Kidney (tissue), 14 donors: Measurements from ENCODE around the gene AFF3. TPM values are rescaled to one million over a fixed set of nuclear protein-coding genes. Genes with fewer than 3 reads are reported as not detected.

Experiments used
- DNase-seq, 5 donors: peaks; one replicate each; pipeline ENCODE4 v3.0.0-alpha.2; 2013 to 2020
- FAIRE-seq: peaks from 2 replicates; lab custom pipeline; 2012; peaks lifted over from hg19 to GRCh38; lab: Jason Lieb, UNC
- H3K27ac ChIP-seq, 2 donors: one replicate each; pipeline ENCODE4 v1.7.0; 2013; ENCODE audit warnings: low read depth in 2 of 2, low read length in 2 of 2, inconsistent platforms in 1 of 2
- H3K27me3 ChIP-seq: one replicate; pipeline ENCODE4 v1.7.1; 2013; ENCODE audit warnings: low read length, inconsistent platforms; ENCODE audit not compliant: control insufficient read depth, insufficient read depth
- H3K36me3 ChIP-seq, 3 donors: one replicate each; pipeline versions ENCODE4 v1.7.0 to v1.7.1; 2013; ENCODE audit warnings: low read length in 3 of 3, control low read depth in 1 of 3, inconsistent platforms in 1 of 3; ENCODE audit not compliant: insufficient read depth in 3 of 3, control insufficient read depth in 2 of 3
- H3K4me1 ChIP-seq, 3 donors: one replicate each; pipeline versions ENCODE4 v1.7.0 to v1.7.1; 2013; ENCODE audit warnings: low read length in 3 of 3, inconsistent platforms in 1 of 3, low read depth in 1 of 3; ENCODE audit not compliant: control insufficient read depth in 2 of 3, insufficient read depth in 2 of 3
- H3K4me3 ChIP-seq, 3 donors: one replicate each; pipeline versions ENCODE4 v1.7.0 to v1.8.1; 2013; ENCODE audit warnings: low read length in 3 of 3, control low read depth in 1 of 3, inconsistent platforms in 1 of 3
- H3K9ac ChIP-seq, 3 donors: one replicate each; pipeline versions ENCODE4 v1.7.0 to v1.7.1; 2013; ENCODE audit warnings: low read length in 3 of 3, control low read depth in 1 of 3, inconsistent platforms in 1 of 3
- H3K9me3 ChIP-seq, 3 donors: one replicate each; pipeline versions ENCODE4 v1.7.0 to v1.7.1; 2013; ENCODE audit warnings: low read length in 3 of 3, control low read depth in 1 of 3, inconsistent platforms in 1 of 3; ENCODE audit not compliant: control insufficient read depth in 2 of 3, insufficient read depth in 1 of 3
- CTCF ChIP-seq: IDR thresholded peaks from 3 replicates; pipeline ENCODE4 v1.5.1; 2012; ENCODE audit warnings: mild to moderate bottlenecking, moderate library complexity, borderline replicate concordance; ENCODE audit not compliant: insufficient read depth; ENCODE audit errors: extremely low read depth
- intact Hi-C: fragments of 100-400 bp; cut with DNase I; formaldehyde crosslinking; loops from one replicate; pipeline ENCODE4 v1.11.1; 2022
- polyA plus RNA-seq: library from polyadenylated mRNA; stranded (reverse); fragments of 350-450 nt; fragmentation: Illumina TruSeq; extraction: RNeasy Lipid Tissue Mini Kit (QIAGEN cat#74804); gene quantifications from one replicate; pipeline ENCODE4 v1.2.3, GENCODE V29; 2014; ENCODE audit warnings: low read depth, low replicate concordance; ENCODE audit not compliant: insufficient read depth
- total RNA-seq: library from RNA; stranded (reverse); fragmentation: NEBNext Ultra II Directional; extraction: Animal tissue kit (Norgen Biotek cat#: 25700); gene quantifications from one replicate; pipeline ENCODE4 v1.2.1, GENCODE V29; 2021
- donor health status: control.
- donor health status: control.
- donor health status: control.
- donor health status: control.
- donor health status: control.
- donor health status: DM: yes; HTN: yes; CAD: no.
- donor health status: Normal renal cell carcinoma (clear cell type).

AFF3 gene
- total and polyA plus RNA-seq, 2 donors from 2014 or later, result 0.65 to 11.0 TPM

DNA sequence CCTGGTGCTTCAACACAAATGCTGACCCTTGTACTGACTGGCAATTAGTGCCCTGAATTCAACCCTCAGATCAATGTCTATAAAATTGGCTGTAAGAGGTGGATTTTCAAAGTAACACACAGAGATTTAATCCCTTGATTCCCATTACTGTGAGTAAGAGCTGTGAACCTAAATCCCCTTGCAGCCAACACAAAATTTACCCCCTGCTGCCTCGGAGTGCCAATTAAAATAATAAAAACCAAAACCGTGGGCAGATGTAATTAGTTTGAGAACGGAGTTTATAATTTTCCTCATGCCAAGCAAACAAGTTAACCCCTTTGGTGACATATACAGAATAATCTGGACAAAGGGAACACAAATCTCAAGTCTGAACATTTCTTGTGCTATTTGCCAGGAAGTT, 596.8 kb downstream of the AFF3 start:
- no peaks in the 10 kb centered on the region for H3K27me3 ChIP-seq
- no peak overlapping the region for H3K4me3 ChIP-seq
- no peaks in the 10 kb centered on the region for H3K4me1 ChIP-seq
- no peak for DNase-seq
- no peak overlapping the region for H3K9ac ChIP-seq
- no peak for FAIRE-seq
- intact Hi-C loops, result no loop called here
- H3K27ac ChIP-seq, result no peak overlapping the region
- TF ChIP-seq CTCF, result no peak
- H3K9me3 ChIP-seq, result no peaks in the 10 kb centered on the region
- no peaks in the 10 kb centered on the region for H3K36me3 ChIP-seq

DNA sequence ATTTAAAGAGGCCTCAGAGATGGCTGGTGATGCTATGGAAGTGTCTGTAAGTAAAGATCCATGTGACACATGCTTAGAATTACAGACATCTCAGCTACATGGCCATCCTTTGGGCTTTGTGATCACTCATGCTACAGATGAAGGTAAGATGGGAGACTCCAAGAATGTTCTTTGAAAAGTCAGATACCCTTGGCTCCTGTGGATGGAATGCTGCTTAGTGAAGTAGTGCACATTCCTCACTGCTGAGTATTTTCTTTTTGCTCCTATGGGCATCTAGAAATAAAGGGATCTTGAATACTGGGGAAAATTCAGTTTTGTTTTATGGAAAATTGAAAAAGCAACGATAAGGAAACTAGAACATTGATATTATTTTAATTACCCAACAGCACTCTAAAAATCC, 597.3 kb downstream of the AFF3 start:
- Histone ChIP-seq H3K4me1 (no peaks in the 10 kb centered on the region), H3K9ac (no peak overlapping the region), H3K27me3 (no peaks in the 10 kb centered on the region), H3K9me3 (no peaks in the 10 kb centered on the region), H3K27ac (no peak overlapping the region), H3K36me3 (no peaks in the 10 kb centered on the region), H3K4me3 (no peak overlapping the region)
- DNase-seq (no peak), FAIRE-seq (no peak)
- intact Hi-C loops, result no loop called here
- TF ChIP-seq CTCF, result no peak

DNA sequence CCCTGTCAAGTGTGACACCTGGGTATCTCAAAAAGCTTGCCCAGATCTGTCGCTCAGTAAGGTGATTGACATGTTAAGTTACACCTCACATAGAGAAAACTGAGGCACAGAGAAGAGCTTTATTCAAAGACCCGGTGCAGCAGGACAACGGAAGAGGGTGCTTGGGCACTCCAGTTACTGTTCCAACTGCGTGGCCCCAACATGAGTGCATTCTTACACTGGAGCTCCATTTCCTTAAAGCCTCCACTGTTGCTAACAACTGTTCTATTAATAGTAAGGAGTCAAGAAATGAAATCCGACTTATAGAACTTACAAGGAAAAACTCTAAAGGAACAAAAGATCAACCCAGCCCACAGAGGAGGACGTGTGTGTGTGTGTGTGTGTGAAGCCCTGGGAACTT, 597.8 kb downstream of the AFF3 start:
- Histone ChIP-seq H3K9ac (no peak overlapping the region), H3K9me3 (no peaks in the 10 kb centered on the region), H3K4me3 (no peak overlapping the region), H3K27me3 (no peaks in the 10 kb centered on the region), H3K36me3 (no peaks in the 10 kb centered on the region), H3K27ac (no peak overlapping the region), H3K4me1 (no peaks in the 10 kb centered on the region)
- no peak for TF ChIP-seq CTCF
- DNase-seq (no peak), FAIRE-seq (no peak)
- intact Hi-C loops, result no loop called here

GRCh38 chr2:99543247-99543646, 599.1 kb downstream of the AFF3 start:
- H3K27ac ChIP-seq, result no peak overlapping the region
- DNase-seq (no peak), FAIRE-seq (no peak)
- H3K27me3 ChIP-seq, result no peaks in the 10 kb centered on the region
- H3K4me3 ChIP-seq, result no peak overlapping the region
- no peak overlapping the region for H3K9ac ChIP-seq
- H3K4me1 ChIP-seq, result no peaks in the 10 kb centered on the region
- H3K36me3 ChIP-seq, result no peaks in the 10 kb centered on the region
- no peak for TF ChIP-seq CTCF
- no peaks in the 10 kb centered on the region for H3K9me3 ChIP-seq
- intact Hi-C loops, result no loop called here
